HG03095 (cell line): ENCODE results near the gene SPCS1.

Experiments
- ATAC-seq: cut with Tn5 transposase; IDR thresholded peaks from one replicate; pipeline ENCODE4 v1.9.1; 2021; ENCODE audit warnings: moderate library complexity; ENCODE audit not compliant: unreplicated experiment

SPCS1 gene

GRCh38 chr3:52694528-52695189 lies 11.2 kb upstream of the SPCS1 start:
- no peak for ATAC-seq

DNA sequence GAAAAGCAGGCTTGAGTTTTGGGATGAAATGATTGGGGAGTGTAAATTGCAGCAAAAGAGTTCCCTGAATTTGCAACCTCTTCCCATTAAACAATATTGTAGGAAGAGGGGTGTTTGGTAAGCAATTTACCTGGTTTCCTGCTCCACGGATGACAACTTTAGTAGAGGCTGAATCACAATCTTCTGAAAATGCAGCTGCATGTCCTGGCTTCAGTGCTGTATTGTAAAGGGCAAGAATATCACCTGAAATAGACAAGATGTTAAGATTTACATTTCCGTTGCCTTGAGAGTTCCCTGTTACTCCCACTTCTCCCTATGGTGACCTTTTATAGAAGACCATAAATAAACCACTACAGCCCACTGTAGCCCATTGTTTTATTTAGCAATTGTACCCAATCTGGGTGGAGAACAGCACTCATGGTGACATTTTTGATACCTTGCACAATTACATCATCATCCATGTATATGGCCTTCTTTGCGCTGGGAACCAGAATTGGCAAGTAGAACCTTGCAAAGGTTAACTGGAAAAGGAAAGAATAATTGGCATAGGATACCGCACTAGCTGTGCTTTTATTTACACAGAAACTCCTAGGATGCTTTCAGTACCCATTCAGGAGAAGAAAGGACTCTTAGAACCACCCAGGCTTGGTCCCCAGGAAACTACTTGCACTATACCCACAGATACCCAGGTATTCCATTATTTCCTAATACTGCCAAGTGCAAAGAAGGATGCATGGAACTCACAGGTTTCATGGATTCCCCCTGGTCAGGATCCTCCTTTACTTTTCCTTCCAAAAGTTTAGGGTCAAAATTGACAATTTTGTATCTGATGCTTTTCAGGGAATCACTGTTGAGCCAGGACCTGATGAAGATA lies 9.9 kb upstream of the SPCS1 start:
- ATAC-seq = no peak

- ATAC-seq = no peak
These were observed 8.9 kb upstream of the SPCS1 start for GRCh38 chr3:52696830-52697631.

DNA sequence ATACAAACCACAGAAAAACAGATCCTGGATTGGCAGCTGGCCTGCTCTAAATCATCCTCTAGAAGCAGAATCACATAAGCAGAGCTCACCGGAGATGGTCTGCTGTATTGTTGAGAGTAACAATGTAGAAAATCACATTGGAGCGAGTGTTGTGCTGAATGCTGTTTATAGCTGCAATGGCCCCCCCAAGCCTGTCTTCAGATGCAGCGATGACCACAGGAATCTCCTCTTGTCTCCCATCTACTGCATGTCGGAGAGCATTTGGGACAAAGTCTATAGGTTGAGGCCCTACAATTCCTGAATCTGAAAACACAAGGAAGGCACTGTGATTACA lies 8.3 kb upstream of the SPCS1 start:
- ATAC-seq = no peak

GRCh38 chr3:52703341-52703740 lies 2.6 kb upstream of the SPCS1 start:
- no peak for ATAC-seq

DNA sequence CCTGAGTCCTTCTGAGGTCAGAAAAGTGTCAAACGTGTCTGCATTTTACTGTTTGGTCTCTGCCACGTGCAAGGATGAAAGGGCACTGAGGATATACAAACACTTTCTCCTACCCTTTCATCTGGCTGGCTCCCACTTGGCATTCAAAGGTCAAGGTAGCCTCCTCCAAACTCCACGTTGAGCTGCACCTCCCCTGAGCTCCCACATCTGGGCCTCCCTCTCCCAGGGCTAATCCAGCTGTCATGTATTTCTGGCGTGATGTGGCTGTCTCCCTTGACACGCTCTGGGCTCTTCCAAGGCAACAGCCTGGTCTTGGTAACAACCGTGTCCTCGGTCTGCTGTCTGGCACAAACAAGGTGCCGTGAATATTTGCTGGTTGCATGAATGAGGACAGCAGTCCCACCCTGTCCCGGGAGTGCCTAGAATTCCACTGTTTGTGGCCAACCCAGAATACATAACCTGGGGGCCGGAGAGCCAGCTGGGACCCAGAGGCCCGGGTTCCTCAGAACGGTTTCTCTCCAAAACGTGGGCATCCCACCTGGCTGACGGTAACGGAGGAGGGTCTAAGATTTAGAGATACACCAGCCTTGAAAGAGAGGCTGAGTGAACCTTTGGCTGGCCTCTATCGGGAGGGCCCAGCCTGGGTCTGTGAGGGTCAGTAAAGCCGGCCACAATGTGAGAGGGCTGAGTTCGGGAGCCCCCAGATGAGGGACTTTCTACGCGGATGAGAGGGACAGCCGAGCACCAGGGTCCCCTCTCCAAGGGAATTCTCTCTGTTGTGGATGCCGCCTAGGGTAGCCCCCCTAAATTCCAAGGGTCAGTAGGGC lies 1.1 kb upstream of the SPCS1 start:
- peak; percentile 0 for ATAC-seq

DNA sequence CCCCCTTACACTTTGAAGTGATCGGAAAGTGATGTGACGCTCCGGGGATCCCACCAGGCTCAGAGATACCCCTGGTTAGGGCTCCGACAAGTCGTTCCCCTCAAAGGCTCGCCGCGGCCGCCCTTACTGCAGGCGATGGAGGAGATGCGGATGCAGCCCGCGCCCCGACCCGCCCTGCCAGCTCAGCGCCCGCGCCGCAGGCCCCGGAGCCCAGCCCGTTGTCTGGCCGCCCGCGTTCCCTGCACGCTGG lies 543 bp upstream of the SPCS1 start:
- no peak for ATAC-seq

DNA sequence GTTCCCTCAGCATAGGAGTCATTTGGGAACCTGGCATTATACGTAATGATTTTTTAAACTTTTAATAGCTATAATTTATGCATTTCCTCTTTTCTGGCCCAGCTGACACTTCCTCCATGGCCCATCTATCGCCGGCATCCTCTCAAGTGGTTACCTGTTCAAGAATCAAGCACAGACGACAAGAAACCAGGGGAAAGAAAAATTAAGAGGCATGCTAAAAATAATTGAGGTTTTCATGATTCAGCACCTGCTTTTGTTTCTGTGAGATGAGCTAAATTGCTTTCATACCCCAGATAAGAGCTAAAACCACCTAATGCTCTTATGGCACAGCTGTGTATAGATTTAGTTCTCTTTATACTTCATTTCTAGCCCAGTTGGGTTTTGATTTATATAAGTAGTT lies 1.7 kb downstream of the SPCS1 start:
- ATAC-seq = no peak

DNA sequence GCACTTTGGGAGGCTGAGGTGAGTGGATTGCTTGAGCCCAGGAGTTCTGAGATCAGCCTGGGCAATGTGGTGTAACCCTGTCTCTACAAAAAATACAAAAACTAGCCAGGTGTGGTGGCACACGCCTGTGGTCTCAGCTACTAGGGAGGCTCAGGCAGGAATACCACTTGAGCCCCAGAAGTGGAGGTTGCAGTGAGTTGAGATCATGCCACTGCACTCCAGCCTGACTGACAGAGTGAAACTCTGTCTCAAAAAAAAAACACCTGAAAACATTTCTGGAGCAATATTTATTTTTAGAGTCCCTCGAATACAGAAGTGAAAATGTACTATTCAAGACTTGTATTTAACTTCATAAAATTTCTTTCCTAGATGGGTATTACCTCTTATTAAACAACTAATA lies 4.6 kb downstream of the SPCS1 start:
- ATAC-seq = no peak

DNA sequence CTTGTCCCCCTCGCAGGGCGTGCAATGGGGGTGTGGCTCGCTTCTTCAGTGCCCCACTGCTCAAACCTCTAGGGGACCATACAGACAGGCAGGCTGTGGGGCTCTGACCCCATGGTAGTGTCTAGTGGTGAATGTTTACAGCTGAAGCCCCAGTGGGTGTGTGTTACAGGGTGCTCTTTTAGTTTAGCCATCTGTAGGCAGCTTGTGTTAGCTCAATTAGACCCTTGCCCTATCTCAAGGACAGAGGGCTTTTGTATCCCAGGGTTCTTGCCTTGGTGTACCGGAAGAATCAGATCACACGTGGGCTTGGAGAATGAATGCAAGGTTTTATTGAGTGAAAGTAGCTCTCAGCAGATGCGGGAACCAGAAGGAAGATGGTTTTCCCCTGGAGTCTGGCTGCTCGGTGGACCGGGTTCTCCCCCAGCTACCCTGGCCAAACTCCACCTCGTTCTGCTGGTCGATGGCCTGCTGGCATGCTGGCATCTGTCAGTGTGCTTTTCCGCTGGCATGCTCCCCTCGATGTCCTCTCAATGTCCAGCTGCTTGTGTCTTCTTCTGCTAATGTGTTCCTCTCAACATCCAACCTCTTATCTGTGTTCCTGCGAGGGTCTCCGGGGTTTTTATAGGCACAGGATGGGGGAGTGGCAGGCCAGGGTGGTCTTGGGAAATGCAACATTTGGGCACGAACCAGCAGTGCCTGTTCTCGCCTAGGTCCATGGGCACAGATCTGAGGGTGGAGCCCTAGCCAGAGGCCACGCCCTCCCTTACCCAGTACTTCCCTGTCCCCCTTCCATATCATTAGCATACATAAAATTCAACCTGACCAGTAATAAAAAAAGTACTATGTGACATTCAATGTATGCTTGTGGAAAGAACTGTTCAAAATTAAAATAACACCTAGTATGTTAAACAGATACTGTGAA lies 6.6 kb downstream of the SPCS1 start:
- ATAC-seq = no peak

- no peak for ATAC-seq
These were observed 8.7 kb downstream of the SPCS1 start for GRCh38 chr3:52714335-52715302.

DNA sequence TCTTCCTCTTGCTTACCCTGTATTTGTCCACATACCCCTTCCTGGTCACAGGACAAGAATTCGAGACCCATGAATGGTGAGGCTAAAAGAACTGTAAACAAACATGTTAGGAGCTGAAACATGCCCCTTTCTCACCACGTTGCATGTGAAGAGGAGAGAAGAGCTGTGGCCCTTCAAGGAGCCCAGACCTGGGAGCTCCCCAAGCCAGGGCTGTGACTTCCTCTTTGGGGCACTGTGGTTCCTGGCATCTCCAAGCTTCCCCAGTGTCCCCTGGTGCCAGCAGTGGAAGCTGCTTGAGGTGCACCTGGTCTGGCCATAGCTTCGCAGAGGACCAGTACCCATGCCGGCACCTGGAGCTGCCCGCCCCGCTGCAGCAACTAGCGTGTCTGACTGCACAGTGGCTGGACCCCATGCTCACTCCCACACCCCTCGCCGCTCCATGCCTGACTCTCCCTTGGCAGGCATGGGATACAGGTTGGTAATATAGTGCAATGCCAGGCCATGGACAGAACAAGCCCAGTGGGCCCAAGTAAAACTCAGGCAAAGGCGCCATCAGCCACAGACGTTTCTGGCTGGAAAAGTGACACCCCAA lies 9.9 kb downstream of the SPCS1 start:
- ATAC-seq = no peak

- no peak for ATAC-seq
These were observed 13.7 kb downstream of the SPCS1 start for GRCh38 chr3:52719618-52720017.

- ATAC-seq = peak; percentile 75
These were observed 15.3 kb downstream of the SPCS1 start for GRCh38 chr3:52721002-52721729.

DNA sequence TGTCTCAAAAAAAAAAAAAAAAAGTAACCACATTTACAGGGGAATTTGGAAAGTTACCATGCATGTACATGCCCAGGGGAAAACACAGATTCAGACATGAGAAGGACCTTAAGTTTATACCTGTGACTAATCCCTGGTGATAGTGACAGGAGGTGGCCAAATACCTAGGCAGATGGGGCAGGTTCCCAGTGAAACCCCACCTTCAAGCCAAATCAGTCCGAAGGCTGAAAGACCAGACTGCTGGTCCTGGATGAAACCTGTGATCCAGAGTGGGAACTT lies 15.8 kb downstream of the SPCS1 start:
- no peak for ATAC-seq

GRCh38 chr3:52722491-52722890 lies 16.6 kb downstream of the SPCS1 start:
- ATAC-seq = no peak

- ATAC-seq = no peak
These were observed 18.0 kb downstream of the SPCS1 start for GRCh38 chr3:52723935-52724334.

DNA sequence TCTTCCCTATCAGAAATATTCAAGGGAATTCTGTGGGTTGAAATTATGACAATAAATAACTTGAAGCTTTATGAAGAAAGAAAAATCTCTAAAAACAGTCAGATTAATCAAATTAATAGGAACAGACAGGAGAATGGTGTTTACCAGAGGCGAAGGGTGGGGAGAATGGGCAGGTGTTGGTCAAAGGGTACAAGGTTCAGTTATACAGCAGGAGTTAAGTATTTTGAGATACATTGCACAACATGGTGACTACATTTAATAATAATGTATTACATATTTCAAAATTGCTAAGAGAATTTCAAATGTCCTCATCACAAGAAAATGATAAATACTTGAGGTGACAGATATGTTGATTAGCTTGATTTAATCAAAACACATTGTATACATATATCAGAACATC lies 18.6 kb downstream of the SPCS1 start:
- ATAC-seq = no peak
